DMS153 treated with DMSO at 0.1 percent for 48 hours (cell line): ENCODE data around the gene NFATC4.

ENCODE experiments used
- DNase-seq: peaks from one replicate; lab custom pipeline; 2025; ENCODE audit not compliant: unreplicated experiment; lab: John Stamatoyannopoulos, UW

NFATC4 gene

GRCh38 chr14:24427537-24428508 is 59.8 kb downstream of the NFATC4 start:
- DNase-seq, result no peak

DNA sequence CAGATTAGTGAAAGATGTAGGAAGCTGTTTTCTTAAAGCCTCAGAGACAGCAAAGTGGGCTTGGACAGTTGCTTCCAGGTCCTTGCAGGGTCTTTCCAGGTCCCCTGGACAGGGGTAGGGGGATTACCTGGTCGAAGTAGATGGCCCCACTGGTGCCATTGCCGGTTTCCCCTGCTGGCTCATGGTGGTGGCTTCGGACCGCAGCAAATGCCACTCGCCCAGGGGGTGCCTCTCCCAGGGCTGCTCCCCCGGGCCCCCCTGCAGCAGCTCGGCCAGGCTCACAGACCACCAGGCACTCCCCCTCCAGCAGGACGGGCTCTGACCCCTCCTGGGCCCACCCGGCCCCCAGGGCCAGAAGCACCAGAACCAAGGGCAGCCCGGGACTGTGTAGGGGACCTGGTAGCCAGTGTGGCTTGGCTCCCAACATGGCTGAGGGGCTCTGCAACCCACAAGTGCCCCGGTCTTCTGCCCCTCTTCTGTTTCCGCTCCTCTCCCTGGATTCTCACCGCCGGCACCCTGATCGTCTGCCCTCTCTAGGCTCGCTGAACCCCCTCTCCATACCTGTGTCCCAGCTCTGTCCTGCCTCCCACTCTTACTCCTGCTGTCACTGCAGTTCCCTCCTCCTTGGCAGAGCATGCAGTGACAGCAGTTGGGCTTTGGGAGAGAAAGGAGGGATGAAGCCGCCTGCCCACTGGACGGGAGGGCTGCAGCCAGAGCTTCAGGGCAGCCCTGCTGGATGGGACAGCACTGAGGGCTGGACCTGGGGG is 60.8 kb downstream of the NFATC4 start:
- DNase-seq, result no peak
